GM12872 (cell line): Measurements from ENCODE around the gene SHOC1.

Source experiments
- CTCF ChIP-seq: IDR thresholded peaks from 3 replicates; pipeline ENCODE4 v1.5.1; 2011; ENCODE audit warnings: low read depth, mild to moderate bottlenecking, low read length, moderate library complexity; ENCODE audit not compliant: insufficient read depth

Gene SHOC1

GRCh38 chr9:111794835-111795556 lies at the start of gene SHOC1:
SHOC1 (minus strand) TSS chr9:111794937; CDS start chr9:111791418, 3,519 bp downstream.
- TF ChIP-seq CTCF, result no peak

DNA sequence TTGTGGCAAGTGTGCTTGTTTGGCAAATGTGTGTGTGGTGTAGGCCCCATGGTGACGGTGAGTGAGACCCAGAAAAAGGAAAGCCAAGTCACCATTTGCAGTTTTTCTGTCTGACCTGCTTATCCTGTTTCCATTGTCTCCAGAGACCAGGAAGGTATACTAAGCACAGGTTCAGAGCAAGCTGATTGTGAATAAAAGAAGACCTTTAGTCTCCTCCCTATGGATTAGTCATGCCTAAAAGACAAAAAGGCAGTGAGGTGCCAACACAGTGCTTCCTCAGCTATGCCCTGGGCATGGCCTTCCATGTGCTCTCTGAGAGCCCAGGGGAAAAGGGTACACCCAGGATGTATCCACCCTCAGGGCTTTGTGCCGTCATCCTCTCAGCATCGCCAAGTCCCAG lies 49.2 kb upstream of the SHOC1 start:
- no peak for TF ChIP-seq CTCF

DNA sequence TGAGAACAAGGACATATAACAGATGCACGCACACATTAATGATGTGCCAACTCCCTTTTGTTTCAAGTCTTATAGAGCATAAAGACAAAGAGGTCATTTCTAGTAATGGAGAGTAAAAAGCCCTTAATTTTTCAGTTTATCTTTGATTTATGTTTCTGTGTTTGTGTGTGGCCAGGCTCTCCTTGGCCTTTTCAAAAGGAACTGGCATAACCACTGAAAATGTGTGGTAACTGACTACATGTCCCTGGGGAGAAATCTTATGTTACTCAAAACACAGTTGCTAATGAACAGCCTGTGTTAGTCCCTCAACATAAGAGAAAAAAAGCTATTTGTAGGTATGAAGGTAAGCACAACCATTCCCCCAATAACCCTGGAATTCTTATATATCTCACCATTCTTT lies 47.6 kb upstream of the SHOC1 start:
- no peak for TF ChIP-seq CTCF

DNA sequence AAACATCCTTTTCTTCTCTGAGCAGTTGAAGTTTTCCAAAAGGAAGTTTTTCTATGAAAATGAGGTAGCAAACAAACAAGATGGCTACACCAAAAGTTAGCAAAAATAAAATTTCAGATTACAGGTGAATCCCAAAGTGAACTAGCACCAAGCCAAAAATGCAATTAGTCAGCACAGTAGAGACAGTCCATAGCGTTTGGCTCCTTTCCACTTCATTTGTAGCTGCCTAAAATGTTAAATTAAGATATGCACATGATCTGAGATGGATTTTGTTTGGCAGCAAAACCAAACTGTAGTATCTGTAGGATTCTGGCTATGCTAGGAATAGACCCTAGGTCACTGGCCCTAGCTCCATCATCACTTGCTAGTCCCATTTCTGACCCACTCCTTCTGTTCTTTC lies 45.7 kb upstream of the SHOC1 start:
- TF ChIP-seq CTCF, result no peak

DNA sequence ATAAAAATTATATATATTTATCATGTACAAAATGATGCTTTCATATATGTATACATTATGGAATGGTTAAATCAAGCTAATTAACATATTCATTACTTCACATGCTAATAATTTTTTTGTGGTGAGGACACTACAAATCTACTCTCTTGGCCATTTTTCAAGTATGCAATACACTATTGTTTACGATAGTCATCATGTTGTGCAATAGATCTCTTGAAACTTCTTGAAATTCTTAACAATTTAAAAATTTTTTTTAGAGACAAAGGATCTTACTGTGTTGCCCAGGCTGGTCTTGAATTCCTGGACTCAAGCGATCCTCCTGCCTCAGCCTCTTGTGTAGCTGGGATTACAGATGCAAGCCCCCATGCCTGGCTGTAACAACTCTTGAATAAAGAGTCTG lies 45.2 kb upstream of the SHOC1 start:
- TF ChIP-seq CTCF, result no peak

- TF ChIP-seq CTCF, result no peak
These were observed 44.6 kb upstream of the SHOC1 start for GRCh38 chr9:111839387-111839786.

DNA sequence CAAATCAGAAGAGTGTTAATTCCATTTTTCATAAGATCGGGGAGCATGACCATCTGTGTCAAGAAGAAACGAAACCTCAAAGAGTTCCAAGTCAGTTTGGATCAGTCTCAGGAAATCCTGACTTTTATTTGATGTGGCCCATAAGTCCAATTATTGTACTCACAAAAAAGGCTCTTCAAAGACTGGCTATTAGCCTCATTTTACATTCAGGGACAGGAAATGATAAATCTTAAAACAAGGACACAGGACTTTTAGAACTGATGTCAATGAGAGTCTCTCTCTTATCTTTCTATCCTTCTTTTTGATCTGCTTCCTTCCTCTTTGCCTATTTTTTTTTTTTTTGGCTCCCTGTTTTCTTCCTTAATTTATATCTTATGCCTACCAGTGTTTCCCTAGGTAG lies 43.7 kb upstream of the SHOC1 start:
- no peak for TF ChIP-seq CTCF
